Right atrium auricular region (tissue), 2 donors: ENCODE data around the gene FANCC. TPM values are rescaled to one million over a fixed set of nuclear protein-coding genes. Genes with fewer than 3 reads are reported as not detected.

Experiments
- DNase-seq: peaks from one replicate; pipeline ENCODE4 v3.0.0-alpha.2; 2019; ENCODE audit warnings: low spot score
- H3K27ac ChIP-seq, 2 donors: fragments of 200-600 bp; sonication (generic); 1 replicate in 1 of 2; 2 replicates in 1 of 2; pipeline ENCODE4 v1.5.1; 2016 to 2019
- H3K27me3 ChIP-seq, 2 donors: fragments of 200-600 bp; sonication (generic); one replicate each; pipeline versions ENCODE4 v1.5.1 to v1.6.0; 2017 to 2019
- H3K36me3 ChIP-seq: fragments of 200-600 bp; sonication (generic); one replicate; pipeline ENCODE4 v1.5.1; 2016
- H3K4me1 ChIP-seq, 2 donors: fragments of 200-600 bp; sonication (generic); one replicate each; pipeline versions ENCODE4 v1.5.1 to v1.6.0; 2017 to 2019
- H3K4me3 ChIP-seq, 2 donors: fragments of 200-600 bp; sonication (generic); 1 replicate in 1 of 2; 2 replicates in 1 of 2; pipeline ENCODE4 v1.5.1; 2017 to 2019; ENCODE audit warnings: mild to moderate bottlenecking in 1 of 2, moderate library complexity in 1 of 2
- H3K9me3 ChIP-seq, 2 donors: fragments of 200-600 bp; sonication (generic); one replicate each; pipeline ENCODE4 v1.5.1; 2019
- total RNA-seq, 2 donors: library from RNA; depleted of rRNA; stranded (reverse); fragments of >200 nt; gene quantifications; one replicate each; pipeline ENCODE4 v1.1.0, GENCODE V29; 2016
- TF ChIP-seq, protein P1 (sequence below), 2 donors: fragments of 200-600 bp; sonication (generic); IDR thresholded peaks; one replicate each; pipeline ENCODE4 v1.5.1; 2019; ENCODE audit warnings: antibody characterized with exemption in 2 of 2

FANCC gene
- total RNA-seq, 2 donors from 2014 or later, result 1.8 to 6.2 TPM

DNA sequence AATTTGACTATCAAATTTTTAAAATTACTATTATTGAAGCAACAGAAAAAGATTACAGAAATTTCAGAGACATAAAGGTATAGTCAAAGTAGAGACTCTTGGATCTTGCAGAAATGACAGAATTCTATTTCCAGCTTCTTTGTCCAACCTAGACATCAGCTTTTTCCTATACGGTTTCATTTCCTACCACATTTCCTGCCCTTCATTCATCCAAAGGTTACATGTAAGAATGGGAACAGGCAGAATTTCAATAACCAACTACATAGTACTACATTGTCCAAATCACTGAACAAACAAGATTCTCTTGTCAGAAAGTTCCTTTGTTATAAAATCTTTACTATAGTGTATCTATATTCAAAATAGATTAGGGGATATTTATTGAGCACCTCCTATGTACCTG lies 124.9 kb downstream of the FANCC start:
- Histone ChIP-seq H3K27me3 (no peaks in the 10 kb centered on the region), H3K4me1 (peaks cover 0 to 28% of the 10 kb centered on the region in 2 donors), H3K4me3 (no peak overlapping the region), H3K36me3 (no peaks in the 10 kb centered on the region), H3K27ac (no peak overlapping the region), H3K9me3 (no peaks in the 10 kb centered on the region)
- TF ChIP-seq, protein P1, sequence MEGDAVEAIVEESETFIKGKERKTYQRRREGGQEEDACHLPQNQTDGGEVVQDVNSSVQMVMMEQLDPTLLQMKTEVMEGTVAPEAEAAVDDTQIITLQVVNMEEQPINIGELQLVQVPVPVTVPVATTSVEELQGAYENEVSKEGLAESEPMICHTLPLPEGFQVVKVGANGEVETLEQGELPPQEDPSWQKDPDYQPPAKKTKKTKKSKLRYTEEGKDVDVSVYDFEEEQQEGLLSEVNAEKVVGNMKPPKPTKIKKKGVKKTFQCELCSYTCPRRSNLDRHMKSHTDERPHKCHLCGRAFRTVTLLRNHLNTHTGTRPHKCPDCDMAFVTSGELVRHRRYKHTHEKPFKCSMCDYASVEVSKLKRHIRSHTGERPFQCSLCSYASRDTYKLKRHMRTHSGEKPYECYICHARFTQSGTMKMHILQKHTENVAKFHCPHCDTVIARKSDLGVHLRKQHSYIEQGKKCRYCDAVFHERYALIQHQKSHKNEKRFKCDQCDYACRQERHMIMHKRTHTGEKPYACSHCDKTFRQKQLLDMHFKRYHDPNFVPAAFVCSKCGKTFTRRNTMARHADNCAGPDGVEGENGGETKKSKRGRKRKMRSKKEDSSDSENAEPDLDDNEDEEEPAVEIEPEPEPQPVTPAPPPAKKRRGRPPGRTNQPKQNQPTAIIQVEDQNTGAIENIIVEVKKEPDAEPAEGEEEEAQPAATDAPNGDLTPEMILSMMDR (IDR thresholded peaks at IDR 0.05), result no peak
- no peak for DNase-seq

DNA sequence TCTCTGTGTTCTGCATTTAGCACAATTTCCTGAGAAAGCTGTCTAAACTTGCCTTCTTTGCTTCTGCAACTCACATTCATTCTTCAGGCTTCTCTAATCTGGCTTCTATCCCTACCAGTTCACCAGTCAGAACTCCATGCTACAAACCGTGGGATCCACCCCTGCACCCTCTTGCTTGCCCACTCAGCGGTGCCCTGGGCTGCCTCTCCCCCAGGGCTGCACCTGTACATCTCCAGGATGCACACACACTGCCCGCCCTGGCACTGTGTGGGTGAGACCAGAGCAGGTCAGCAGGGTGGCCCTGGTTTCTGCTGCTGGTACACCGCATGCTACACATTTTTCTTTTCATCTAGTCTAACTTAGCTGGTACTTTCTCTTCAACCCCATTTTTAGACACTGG lies 127.1 kb downstream of the FANCC start:
- no peak for DNase-seq
- Histone ChIP-seq H3K27ac (no peak overlapping the region), H3K9me3 (no peaks in the 10 kb centered on the region), H3K4me3 (no peak overlapping the region), H3K36me3 (no peaks in the 10 kb centered on the region), H3K27me3 (no peaks in the 10 kb centered on the region), H3K4me1 (peaks cover 0 to 21% of the 10 kb centered on the region in 2 donors)
- TF ChIP-seq, protein P1 (IDR thresholded peaks at IDR 0.05), result no peak

DNA sequence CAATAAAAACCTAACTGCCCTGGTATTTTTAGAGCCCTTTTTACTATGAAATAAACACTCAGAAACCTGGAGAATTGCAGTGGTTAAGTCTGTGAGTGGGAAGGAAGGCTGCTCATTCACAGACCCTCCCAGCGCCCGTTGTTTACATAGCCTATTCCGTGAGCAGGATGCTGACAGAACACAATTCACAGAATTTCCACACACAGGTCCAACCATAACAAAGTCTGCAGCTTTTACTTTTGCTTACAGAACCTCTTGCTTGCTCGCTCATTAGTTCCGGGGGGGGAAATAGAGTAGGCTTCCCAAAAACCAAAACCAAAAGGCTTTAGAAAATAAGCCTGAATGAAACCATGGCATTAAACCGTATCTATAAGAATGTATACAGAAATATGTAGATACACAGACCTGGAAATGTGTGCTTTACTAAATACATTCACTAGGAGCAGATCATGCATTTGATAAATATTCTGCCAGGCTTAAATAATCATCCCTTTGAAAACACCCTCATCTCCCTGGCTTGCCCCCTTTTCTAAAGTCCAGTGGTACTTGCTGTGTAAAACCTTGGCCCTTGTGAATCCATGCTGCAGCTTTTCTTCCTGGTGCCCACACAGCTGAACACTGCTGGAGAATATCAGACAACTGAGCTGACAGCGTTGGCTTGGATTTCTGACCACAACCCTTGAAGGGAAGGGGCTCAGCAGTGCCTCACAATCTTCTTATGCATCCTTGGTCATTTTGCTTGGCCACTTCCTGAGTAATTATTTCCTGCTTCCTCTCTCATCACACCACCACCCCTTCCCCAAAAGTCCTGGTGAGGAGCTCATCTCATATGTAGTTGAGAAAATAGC lies 128.0 kb downstream of the FANCC start:
- peaks cover 0 to 21% of the 10 kb centered on the region in 2 donors for H3K4me1 ChIP-seq
- TF ChIP-seq, protein P1 (IDR thresholded peaks at IDR 0.05), result no peak
- H3K27ac ChIP-seq, result peak overlapping the region; percentile 19 to 57
- DNase-seq, result peak; percentile 64
- no peaks in the 10 kb centered on the region for H3K36me3 ChIP-seq
- no peaks in the 10 kb centered on the region for H3K27me3 ChIP-seq
- H3K4me3 ChIP-seq, result peak overlapping the region in 1 of 2 donors; percentile 2
- no peaks in the 10 kb centered on the region for H3K9me3 ChIP-seq

DNA sequence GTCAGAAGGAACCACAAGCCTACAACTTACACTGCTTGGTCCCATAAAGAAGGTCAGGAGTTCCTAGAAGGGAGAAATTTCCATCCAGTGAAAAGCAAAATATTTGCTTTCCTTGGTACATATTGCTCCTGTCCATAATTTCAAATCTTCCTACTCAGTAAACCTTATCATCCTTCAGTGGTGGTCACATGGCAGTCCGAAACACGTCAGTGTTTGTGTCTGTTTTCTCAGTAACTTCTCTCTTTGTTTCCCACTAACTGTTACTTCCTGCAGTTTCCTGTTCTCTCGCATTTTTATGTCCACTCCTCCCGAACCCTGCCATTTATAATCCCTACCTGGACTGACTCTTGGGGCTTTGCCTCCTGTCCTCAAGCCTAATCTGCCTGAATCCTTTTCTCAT lies 129.1 kb downstream of the FANCC start:
- Histone ChIP-seq H3K27ac (peak overlapping the region in 1 of 2 donors; percentile 40), H3K4me3 (peak overlapping the region in 1 of 2 donors; percentile 2), H3K9me3 (no peaks in the 10 kb centered on the region), H3K4me1 (peaks cover 0 to 21% of the 10 kb centered on the region in 2 donors), H3K27me3 (no peaks in the 10 kb centered on the region), H3K36me3 (no peaks in the 10 kb centered on the region)
- no peak for DNase-seq
- TF ChIP-seq, protein P1 (IDR thresholded peaks at IDR 0.05), result no peak

DNA sequence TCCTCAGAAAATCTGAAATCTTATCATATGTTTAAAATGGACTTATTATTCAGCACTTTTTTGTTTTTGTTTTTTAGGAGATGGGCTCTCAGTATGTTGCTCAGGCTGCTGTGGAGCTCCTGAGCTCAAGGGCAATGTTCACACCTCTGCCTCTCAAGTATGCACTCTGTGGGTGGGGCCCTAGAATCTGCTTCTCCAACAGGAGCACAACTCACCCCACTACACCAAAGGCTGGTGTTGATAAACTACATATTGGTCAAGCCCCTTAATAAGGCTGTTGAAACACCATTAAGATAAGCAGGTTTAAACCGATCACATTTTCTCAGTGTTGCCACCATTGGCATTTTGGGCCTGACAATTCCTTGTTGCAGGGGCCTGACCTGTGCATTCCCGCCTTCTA lies 131.6 kb downstream of the FANCC start:
- Histone ChIP-seq H3K27me3 (no peaks in the 10 kb centered on the region), H3K36me3 (no peaks in the 10 kb centered on the region), H3K9me3 (no peaks in the 10 kb centered on the region), H3K4me3 (no peak overlapping the region), H3K27ac (no peak overlapping the region), H3K4me1 (peaks cover 0 to 21% of the 10 kb centered on the region in 2 donors)
- DNase-seq, result no peak
- TF ChIP-seq, protein P1 (IDR thresholded peaks at IDR 0.05), result no peak
